Keratinocyte (primary cell): ENCODE results near the gene DSTYK.

Experiments
- CTCF ChIP-seq, 3 experiments: IDR thresholded peaks in 1 of 3; conservative IDR thresholded peaks in 1 of 3; optimal IDR thresholded peaks in 1 of 3; 2 replicates in 2 of 3; 3 replicates in 1 of 3; pipeline versions ENCODE3 to v1.5.1; 2011; ENCODE audit warnings: low read length in 3 of 3, mild to moderate bottlenecking in 3 of 3, moderate library complexity in 2 of 3, control low read depth in 1 of 3, inconsistent platforms in 1 of 3; ENCODE audit not compliant: insufficient read depth in 2 of 3; ENCODE audit errors: extremely low read depth in 1 of 3
- EZH2 ChIP-seq: IDR thresholded peaks from one replicate; pipeline ENCODE4 v1.6.1; 2012; ENCODE audit warnings: inconsistent platforms, mild to moderate bottlenecking, low read length, moderate library complexity

GRCh38 chr1:205249651-205250050 is 38.1 kb upstream of the DSTYK start:
- no peak for TF ChIP-seq CTCF (optimal IDR thresholded peaks at IDR 0.05 in 1 of 3, IDR thresholded peaks at IDR 0.05 in 1 of 3, conservative IDR thresholded peaks at IDR 0.05 in 1 of 3; ENCODE audit: extremely low read depth in 1 of 3, insufficient read depth in 2 of 3, low read length in 3 of 3)
- TF ChIP-seq EZH2 = no peak
